Astrocyte (in vitro differentiated cells and primary cell): ENCODE data around the gene NTM. TPM values are rescaled to one million over a fixed set of nuclear protein-coding genes. Genes with fewer than 3 reads are reported as not detected.
"Not testable (repeated sequence)": the region's sequence is repeated elsewhere in the genome, so short reads cannot be mapped to it uniquely, and the experiment has no call there.

Source experiments
- DNase-seq: peaks from one replicate; pipeline ENCODE4 v3.0.0-alpha.2; 2010; ENCODE audit warnings: low read depth
- FAIRE-seq: peaks from 2 replicates; lab custom pipeline; 2011; peaks lifted over from hg19 to GRCh38; lab: Jason Lieb, UNC
- H2AFZ ChIP-seq: 2 replicates; pipeline ENCODE4 v1.6.0; 2012; ENCODE audit warnings: low read depth, low read length, inconsistent platforms
- H3K27ac ChIP-seq: 2 replicates; pipeline ENCODE4 v1.5.1; 2011; ENCODE audit warnings: low read depth, low read length, inconsistent platforms
- H3K27me3 ChIP-seq: 2 replicates; pipeline ENCODE4 v1.6.0; 2011; ENCODE audit warnings: low read length, inconsistent platforms; ENCODE audit not compliant: insufficient read depth
- H3K36me3 ChIP-seq: 2 replicates; pipeline ENCODE4 v1.5.1; 2011; ENCODE audit warnings: low read length, inconsistent platforms; ENCODE audit not compliant: insufficient read depth
- H3K4me1 ChIP-seq: 2 replicates; pipeline ENCODE4 v1.5.1; 2011; ENCODE audit warnings: low read length, inconsistent platforms; ENCODE audit not compliant: insufficient read depth
- H3K4me2 ChIP-seq: 2 replicates; pipeline ENCODE4 v1.6.0; 2012; ENCODE audit warnings: low read length, inconsistent platforms
- H3K4me3 ChIP-seq: 2 replicates; pipeline ENCODE4 v1.5.1; 2011; ENCODE audit warnings: low read depth, mild to moderate bottlenecking, low read length, inconsistent platforms; ENCODE audit not compliant: insufficient read depth
- H3K79me2 ChIP-seq: 2 replicates; pipeline ENCODE4 v1.6.0; 2012; ENCODE audit warnings: mild to moderate bottlenecking, low read length, inconsistent platforms; ENCODE audit not compliant: insufficient read depth
- H3K9ac ChIP-seq: 2 replicates; pipeline ENCODE4 v1.6.0; 2012; ENCODE audit warnings: mild to moderate bottlenecking, low read length, inconsistent platforms
- H3K9me3 ChIP-seq: 2 replicates; pipeline ENCODE4 v1.5.1; 2012; ENCODE audit warnings: low read depth, mild to moderate bottlenecking, low read length, inconsistent platforms; ENCODE audit not compliant: insufficient read depth
- H4K20me1 ChIP-seq: 2 replicates; pipeline ENCODE4 v1.6.0; 2012; ENCODE audit warnings: low read length, inconsistent platforms; ENCODE audit not compliant: insufficient read depth
- H3K27ac Mint-ChIP-seq: one replicate; pipeline ENCODE4 v1.8.0; 2021; ENCODE audit warnings: mild to moderate bottlenecking, mixed read lengths; ENCODE audit not compliant: unreplicated experiment
- H3K27me3 Mint-ChIP-seq: one replicate; pipeline ENCODE4 v1.8.0; 2021; ENCODE audit warnings: low read depth, mixed read lengths; ENCODE audit not compliant: unreplicated experiment
- H3K36me3 Mint-ChIP-seq: one replicate; pipeline ENCODE4 v1.8.0; 2021; ENCODE audit warnings: low read depth, mixed read lengths; ENCODE audit not compliant: unreplicated experiment
- H3K4me1 Mint-ChIP-seq: one replicate; pipeline ENCODE4 v1.8.0; 2021; ENCODE audit warnings: low read depth, mixed read lengths; ENCODE audit not compliant: unreplicated experiment
- H3K4me3 Mint-ChIP-seq: one replicate; pipeline ENCODE4 v1.8.0; 2021; ENCODE audit warnings: mild to moderate bottlenecking, moderate library complexity, mixed read lengths; ENCODE audit not compliant: unreplicated experiment
- H3K9me3 Mint-ChIP-seq: one replicate; pipeline ENCODE4 v1.8.0; 2021; ENCODE audit warnings: mild to moderate bottlenecking, mixed read lengths; ENCODE audit not compliant: unreplicated experiment
- EZH2 ChIP-seq: IDR thresholded peaks from 2 replicates; pipeline ENCODE4 v1.6.1; 2012; ENCODE audit warnings: mild to moderate bottlenecking, low read length, inconsistent platforms; ENCODE audit not compliant: insufficient read depth
- total RNA-seq: library from RNA; stranded (reverse); gene quantifications from 2 replicates; pipeline ENCODE4 v1.2.1, GENCODE V29; 2021
- TF ChIP-seq, protein P1 (sequence below): IDR thresholded peaks from 2 replicates; pipeline ENCODE4 v1.5.1; 2011; ENCODE audit warnings: low read depth, mild to moderate bottlenecking, inconsistent platforms, low read length, moderate library complexity; ENCODE audit not compliant: insufficient read depth

The NTM gene
- total RNA-seq, 1 donor from 2014 or later: 98.2 TPM

DNA sequence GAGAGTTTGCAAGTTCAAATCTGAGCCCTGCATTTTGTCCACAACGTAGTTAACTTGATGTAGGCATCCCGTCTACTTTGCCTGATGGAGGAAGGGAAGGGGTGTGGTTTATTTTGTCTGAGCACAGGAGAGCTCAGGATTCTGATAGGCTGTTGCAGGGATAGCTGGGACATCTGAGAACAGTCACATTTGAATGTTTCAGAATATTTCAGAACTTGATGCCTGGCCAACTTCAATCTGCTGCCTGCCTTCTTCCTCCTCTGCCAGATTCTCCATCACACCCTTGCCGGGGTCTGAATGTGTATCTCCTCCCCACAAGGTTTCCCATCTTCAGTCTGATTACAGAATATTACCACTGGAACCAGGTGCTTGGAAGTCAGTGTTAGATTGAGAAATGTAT, 51.6 kb downstream of the NTM start:
- H3K9me3 ChIP-seq: no peaks in the 10 kb centered on the region
- Mint-ChIP-seq H3K4me3 (no peak overlapping the region), H3K27ac (peak overlapping the region; percentile 79), H3K4me1 (peaks cover 21% of the 10 kb centered on the region), H3K36me3 (no peaks in the 10 kb centered on the region), H3K27me3 (peaks cover 32% of the 10 kb centered on the region), H3K9me3 (peaks cover 13% of the 10 kb centered on the region)
- H3K79me2 ChIP-seq: no peaks in the 10 kb centered on the region
- H4K20me1 ChIP-seq: no peaks in the 10 kb centered on the region
- FAIRE-seq: no peak
- DNase-seq: no peak
- no peak overlapping the region for H3K4me2 ChIP-seq
- TF ChIP-seq EZH2: no peak
- TF ChIP-seq, protein P1, sequence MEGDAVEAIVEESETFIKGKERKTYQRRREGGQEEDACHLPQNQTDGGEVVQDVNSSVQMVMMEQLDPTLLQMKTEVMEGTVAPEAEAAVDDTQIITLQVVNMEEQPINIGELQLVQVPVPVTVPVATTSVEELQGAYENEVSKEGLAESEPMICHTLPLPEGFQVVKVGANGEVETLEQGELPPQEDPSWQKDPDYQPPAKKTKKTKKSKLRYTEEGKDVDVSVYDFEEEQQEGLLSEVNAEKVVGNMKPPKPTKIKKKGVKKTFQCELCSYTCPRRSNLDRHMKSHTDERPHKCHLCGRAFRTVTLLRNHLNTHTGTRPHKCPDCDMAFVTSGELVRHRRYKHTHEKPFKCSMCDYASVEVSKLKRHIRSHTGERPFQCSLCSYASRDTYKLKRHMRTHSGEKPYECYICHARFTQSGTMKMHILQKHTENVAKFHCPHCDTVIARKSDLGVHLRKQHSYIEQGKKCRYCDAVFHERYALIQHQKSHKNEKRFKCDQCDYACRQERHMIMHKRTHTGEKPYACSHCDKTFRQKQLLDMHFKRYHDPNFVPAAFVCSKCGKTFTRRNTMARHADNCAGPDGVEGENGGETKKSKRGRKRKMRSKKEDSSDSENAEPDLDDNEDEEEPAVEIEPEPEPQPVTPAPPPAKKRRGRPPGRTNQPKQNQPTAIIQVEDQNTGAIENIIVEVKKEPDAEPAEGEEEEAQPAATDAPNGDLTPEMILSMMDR: no peak
- H3K27me3 ChIP-seq: peaks cover 4% of the 10 kb centered on the region
- H3K4me1 ChIP-seq: peaks cover 5% of the 10 kb centered on the region
- no peaks in the 10 kb centered on the region for H3K36me3 ChIP-seq
- H2AFZ ChIP-seq: no peak overlapping the region
- no peak overlapping the region for H3K27ac ChIP-seq
- H3K9ac ChIP-seq: no peak overlapping the region
- no peak overlapping the region for H3K4me3 ChIP-seq

DNA sequence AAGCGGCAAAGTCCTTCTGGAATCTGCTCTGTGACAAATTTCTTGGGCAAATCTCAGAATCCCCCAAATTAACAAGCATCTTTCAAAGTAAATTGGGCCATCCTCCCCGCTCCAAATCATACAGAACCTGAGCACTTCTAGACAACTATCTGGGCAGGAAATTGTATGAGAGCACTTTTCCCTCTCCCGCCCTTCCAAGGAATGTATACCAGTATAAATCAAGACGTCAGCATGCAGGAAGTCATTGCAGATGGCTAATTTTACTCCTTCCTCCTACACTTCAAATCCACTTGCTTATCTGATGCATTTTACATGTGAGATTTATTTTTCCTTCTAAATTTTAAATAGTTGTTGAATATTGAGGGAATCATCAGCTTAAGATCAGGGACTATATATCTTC, 52.1 kb downstream of the NTM start:
- Histone ChIP-seq H3K79me2 (no peaks in the 10 kb centered on the region), H3K4me1 (peaks cover 5% of the 10 kb centered on the region), H2AFZ (no peak overlapping the region), H3K9ac (no peak overlapping the region), H3K9me3 (no peaks in the 10 kb centered on the region), H3K4me2 (no peak overlapping the region), H3K27me3 (peaks cover 4% of the 10 kb centered on the region), H3K27ac (no peak overlapping the region), H3K36me3 (no peaks in the 10 kb centered on the region), H3K4me3 (no peak overlapping the region), H4K20me1 (no peaks in the 10 kb centered on the region)
- Mint-ChIP-seq H3K27me3 (peaks cover 30% of the 10 kb centered on the region), H3K4me3 (no peak overlapping the region), H3K36me3 (no peaks in the 10 kb centered on the region), H3K27ac (peak overlapping the region; percentile 79), H3K4me1 (peaks cover 21% of the 10 kb centered on the region), H3K9me3 (peaks cover 13% of the 10 kb centered on the region)
- no peak for TF ChIP-seq EZH2
- TF ChIP-seq, protein P1: no peak
- FAIRE-seq (no peak), DNase-seq (peak; percentile 13)

DNA sequence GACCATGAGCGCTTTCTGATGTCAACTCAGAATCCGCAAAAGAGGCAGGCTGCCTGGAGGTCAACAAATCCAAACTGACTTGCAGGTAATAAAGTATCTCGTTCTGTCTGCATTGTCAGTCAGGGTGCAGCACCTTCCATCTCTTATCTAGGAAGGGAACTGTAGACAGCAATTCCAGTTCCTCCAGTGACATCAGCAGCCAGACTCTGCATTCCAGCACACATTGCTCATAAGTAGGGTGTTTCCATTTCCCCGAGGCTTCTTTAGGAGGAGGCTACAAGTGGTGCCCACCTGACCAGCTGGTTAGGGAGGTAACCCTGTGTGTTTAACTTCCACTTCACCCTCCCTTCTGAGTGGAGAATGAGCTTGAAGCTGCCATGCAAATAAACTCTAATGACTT, 53.3 kb downstream of the NTM start:
- Histone ChIP-seq H3K4me2 (peak overlapping the region; percentile 5), H3K4me1 (peaks cover 5% of the 10 kb centered on the region), H2AFZ (no peak overlapping the region), H3K27me3 (peaks cover 2% of the 10 kb centered on the region), H3K79me2 (no peaks in the 10 kb centered on the region), H4K20me1 (no peaks in the 10 kb centered on the region), H3K9me3 (no peaks in the 10 kb centered on the region), H3K36me3 (no peaks in the 10 kb centered on the region), H3K9ac (no peak overlapping the region), H3K4me3 (no peak overlapping the region), H3K27ac (no peak overlapping the region)
- FAIRE-seq: no peak
- Mint-ChIP-seq H3K27ac (peak overlapping the region; percentile 94), H3K36me3 (no peaks in the 10 kb centered on the region), H3K4me3 (no peak overlapping the region), H3K9me3 (peaks cover 18% of the 10 kb centered on the region), H3K4me1 (peaks cover 21% of the 10 kb centered on the region), H3K27me3 (peaks cover 22% of the 10 kb centered on the region)
- TF ChIP-seq EZH2: no peak
- TF ChIP-seq, protein P1: no peak
- peak; percentile 48 for DNase-seq

GRCh38 chr11:131424257-131424876, 54.0 kb downstream of the NTM start:
- peaks cover 21% of the 10 kb centered on the region for H3K4me1 Mint-ChIP-seq
- not testable (repeated sequence) for H3K4me2 ChIP-seq, H2AFZ ChIP-seq, H3K36me3 Mint-ChIP-seq, H3K4me1 ChIP-seq, H3K27ac Mint-ChIP-seq, H3K27ac ChIP-seq, H3K79me2 ChIP-seq, H3K36me3 ChIP-seq, DNase-seq, H3K9me3 ChIP-seq, FAIRE-seq, H4K20me1 ChIP-seq, H3K9ac ChIP-seq, H3K4me3 ChIP-seq, H3K4me3 Mint-ChIP-seq, H3K27me3 ChIP-seq
- peaks cover 20% of the 10 kb centered on the region for H3K27me3 Mint-ChIP-seq
- H3K9me3 Mint-ChIP-seq: peaks cover 18% of the 10 kb centered on the region
